Activated CD8-positive, alpha-beta T cell treated with anti-CD3 and anti-CD28 coated beads for 36 hours (primary cell): Measurements from ENCODE around the gene SLC13A1. TPM values are rescaled to one million over a fixed set of nuclear protein-coding genes. Genes with fewer than 3 reads are reported as not detected.

Experiments
- ATAC-seq: fragments of 200-7000 bp; cut with Tn5 transposase; one replicate; pipeline ENCODE4 v1.10.0; 2021; ENCODE audit warnings: mild to moderate bottlenecking, moderate library complexity
- CTCF ChIA-PET: fragments of 350-600 bp; sonication (Branson Sonifier 250); formaldehyde crosslinking; loops from one replicate; lab custom pipeline; 2021; ENCODE audit warnings: antibody characterized with exemption; lab: Charles Lee
- POLR2A ChIA-PET: fragments of 350-600 bp; sonication (Branson Sonifier 250); formaldehyde crosslinking; loops from one replicate; lab custom pipeline; 2021; ENCODE audit warnings: antibody characterized with exemption; lab: Charles Lee
- DNase-seq: peaks from one replicate; pipeline ENCODE4 v3.0.0-alpha.2; 2020
- H3K27ac Mint-ChIP-seq: one replicate; pipeline ENCODE4 v1.8.0; 2021; ENCODE audit warnings: mild to moderate bottlenecking, mixed read lengths
- H3K27me3 Mint-ChIP-seq: one replicate; pipeline ENCODE4 v1.8.0; 2021; ENCODE audit warnings: mixed read lengths
- H3K36me3 Mint-ChIP-seq: one replicate; pipeline ENCODE4 v1.8.0; 2021; ENCODE audit warnings: low read depth, mixed read lengths
- H3K4me1 Mint-ChIP-seq: one replicate; pipeline ENCODE4 v1.8.0; 2021; ENCODE audit warnings: low read depth, mixed read lengths
- H3K4me3 Mint-ChIP-seq: one replicate; pipeline ENCODE4 v1.8.0; 2021; ENCODE audit warnings: mild to moderate bottlenecking, moderate library complexity, mixed read lengths
- H3K9me3 Mint-ChIP-seq: one replicate; pipeline ENCODE4 v1.8.0; 2021; ENCODE audit warnings: mixed read lengths
- intact Hi-C: fragments of 100-400 bp; cut with micrococcal nuclease; formaldehyde crosslinking; loops from one replicate; pipeline ENCODE4 v1.10.0; 2022
- total RNA-seq, 2 experiments: library from RNA; stranded (reverse); gene quantifications; one replicate each; pipeline ENCODE4 v1.2.3, GENCODE V29; 2021
- TF ChIP-seq, protein P1 (sequence below): fragments of 200-600 bp; IDR thresholded peaks from one replicate; pipeline ENCODE4 v1.8.0; 2022; ENCODE audit warnings: antibody characterized with exemption, mild to moderate bottlenecking

Gene SLC13A1
- total RNA-seq, 2 experiments from 2014 or later = not detected

GRCh38 chr7:123140561-123140960 is 59.2 kb downstream of the SLC13A1 start:
- POLR2A ChIA-PET = no interaction called here
- H3K4me1 Mint-ChIP-seq = no peaks in the 10 kb centered on the region
- TF ChIP-seq, protein P1, sequence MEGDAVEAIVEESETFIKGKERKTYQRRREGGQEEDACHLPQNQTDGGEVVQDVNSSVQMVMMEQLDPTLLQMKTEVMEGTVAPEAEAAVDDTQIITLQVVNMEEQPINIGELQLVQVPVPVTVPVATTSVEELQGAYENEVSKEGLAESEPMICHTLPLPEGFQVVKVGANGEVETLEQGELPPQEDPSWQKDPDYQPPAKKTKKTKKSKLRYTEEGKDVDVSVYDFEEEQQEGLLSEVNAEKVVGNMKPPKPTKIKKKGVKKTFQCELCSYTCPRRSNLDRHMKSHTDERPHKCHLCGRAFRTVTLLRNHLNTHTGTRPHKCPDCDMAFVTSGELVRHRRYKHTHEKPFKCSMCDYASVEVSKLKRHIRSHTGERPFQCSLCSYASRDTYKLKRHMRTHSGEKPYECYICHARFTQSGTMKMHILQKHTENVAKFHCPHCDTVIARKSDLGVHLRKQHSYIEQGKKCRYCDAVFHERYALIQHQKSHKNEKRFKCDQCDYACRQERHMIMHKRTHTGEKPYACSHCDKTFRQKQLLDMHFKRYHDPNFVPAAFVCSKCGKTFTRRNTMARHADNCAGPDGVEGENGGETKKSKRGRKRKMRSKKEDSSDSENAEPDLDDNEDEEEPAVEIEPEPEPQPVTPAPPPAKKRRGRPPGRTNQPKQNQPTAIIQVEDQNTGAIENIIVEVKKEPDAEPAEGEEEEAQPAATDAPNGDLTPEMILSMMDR = no peak

GRCh38 chr7:123135960-123136359 is 63.8 kb downstream of the SLC13A1 start:
- Mint-ChIP-seq H3K9me3 (peaks cover 4% of the 10 kb centered on the region), H3K4me3 (no peak overlapping the region), H3K4me1 (no peaks in the 10 kb centered on the region), H3K27me3 (no peaks in the 10 kb centered on the region), H3K36me3 (no peaks in the 10 kb centered on the region), H3K27ac (no peak overlapping the region)
- ChIA-PET POLR2A (no interaction called here), CTCF (no interaction called here)
- TF ChIP-seq, protein P1 = no peak
- intact Hi-C loops = no loop called here
- ATAC-seq (no peak), DNase-seq (no peak)

More at GRCh38 chr7:123140561-123140960, 59.2 kb downstream of the SLC13A1 start:
- H3K27me3 Mint-ChIP-seq = no peaks in the 10 kb centered on the region
- no peak for ATAC-seq
- peaks cover 4% of the 10 kb centered on the region for H3K9me3 Mint-ChIP-seq
- intact Hi-C loops = no loop called here
- no peak overlapping the region for H3K4me3 Mint-ChIP-seq
- H3K36me3 Mint-ChIP-seq = no peaks in the 10 kb centered on the region
- no peak for DNase-seq
- CTCF ChIA-PET = no interaction called here
- H3K27ac Mint-ChIP-seq = no peak overlapping the region

GRCh38 chr7:123133924-123134323 is 65.8 kb downstream of the SLC13A1 start:
- H3K27ac Mint-ChIP-seq = no peak overlapping the region
- ChIA-PET POLR2A (no interaction called here), CTCF (no interaction called here)
- TF ChIP-seq, protein P1 = no peak
- peaks cover 4% of the 10 kb centered on the region for H3K9me3 Mint-ChIP-seq
- ATAC-seq (no peak), DNase-seq (no peak)
- H3K4me3 Mint-ChIP-seq = no peak overlapping the region
- no peaks in the 10 kb centered on the region for H3K4me1 Mint-ChIP-seq
- no peaks in the 10 kb centered on the region for H3K36me3 Mint-ChIP-seq
- no peaks in the 10 kb centered on the region for H3K27me3 Mint-ChIP-seq
- intact Hi-C loops = no loop called here

GRCh38 chr7:123131961-123132360 is 67.8 kb downstream of the SLC13A1 start:
- no peaks in the 10 kb centered on the region for H3K27me3 Mint-ChIP-seq
- ATAC-seq (no peak), DNase-seq (no peak)
- H3K9me3 Mint-ChIP-seq = no peaks in the 10 kb centered on the region
- H3K4me3 Mint-ChIP-seq = no peak overlapping the region
- intact Hi-C loops = no loop called here
- no peaks in the 10 kb centered on the region for H3K4me1 Mint-ChIP-seq
- H3K36me3 Mint-ChIP-seq = no peaks in the 10 kb centered on the region
- ChIA-PET CTCF (no interaction called here), POLR2A (no interaction called here)
- TF ChIP-seq, protein P1 = no peak
- no peak overlapping the region for H3K27ac Mint-ChIP-seq

- H3K36me3 Mint-ChIP-seq = no peaks in the 10 kb centered on the region
- H3K27me3 Mint-ChIP-seq = no peaks in the 10 kb centered on the region
- ChIA-PET POLR2A (no interaction called here), CTCF (no interaction called here)
- ATAC-seq (no peak), DNase-seq (no peak)
- intact Hi-C loops = no loop called here
- H3K4me1 Mint-ChIP-seq = no peaks in the 10 kb centered on the region
- TF ChIP-seq, protein P1 = no peak
- H3K27ac Mint-ChIP-seq = no peak overlapping the region
- no peak overlapping the region for H3K4me3 Mint-ChIP-seq
- H3K9me3 Mint-ChIP-seq = no peaks in the 10 kb centered on the region
These were observed 68.2 kb downstream of the SLC13A1 start for GRCh38 chr7:123131556-123131955.
